Ishikawa (cell line): ENCODE data around the gene SAMD5.

ENCODE experiments used
- EP300 ChIP-seq: IDR thresholded peaks from 2 replicates; pipeline ENCODE4 v1.6.1; 2012; ENCODE audit warnings: borderline replicate concordance
- RAD21 ChIP-seq: IDR thresholded peaks from 2 replicates; pipeline ENCODE4 v1.6.1; 2012; ENCODE audit warnings: low read depth
- YY1 ChIP-seq: IDR thresholded peaks from 2 replicates; pipeline ENCODE4 v1.6.1; 2012; ENCODE audit warnings: low read depth

DNA sequence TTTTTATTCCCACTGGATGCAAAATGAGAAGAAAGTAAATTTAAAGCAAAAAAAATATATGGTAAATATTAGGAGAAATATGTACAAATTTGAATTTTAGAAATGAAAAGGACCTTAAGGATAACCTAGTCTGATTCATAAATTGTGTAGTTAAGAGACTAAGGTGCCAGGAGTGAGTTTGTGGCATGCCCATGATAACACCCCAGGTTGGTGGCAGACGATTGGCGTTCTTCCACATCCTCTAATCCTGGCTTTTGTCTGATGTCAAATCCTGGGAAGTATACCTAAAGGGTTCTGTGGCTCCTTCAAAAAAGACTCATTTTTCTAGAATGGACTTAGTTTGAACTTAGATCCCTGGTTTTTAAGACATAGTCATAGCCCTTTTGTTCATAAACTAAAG, 62.2 kb downstream of the SAMD5 start:
- TF ChIP-seq YY1 (no peak), EP300 (no peak), RAD21 (no peak)
